NCI-H510A (cell line): ENCODE data around the gene ARHGAP8.
A peak's percentile ranks its signal among the peaks of the same experiment; 100 is the strongest.

Source experiments
- DNase-seq: peaks from one replicate; lab custom pipeline; 2025; lab: John Stamatoyannopoulos, UW

ARHGAP8 gene

GRCh38 chr22:44861245-44861644 is 108.9 kb downstream of the ARHGAP8 start:
- DNase-seq, result no peak

DNA sequence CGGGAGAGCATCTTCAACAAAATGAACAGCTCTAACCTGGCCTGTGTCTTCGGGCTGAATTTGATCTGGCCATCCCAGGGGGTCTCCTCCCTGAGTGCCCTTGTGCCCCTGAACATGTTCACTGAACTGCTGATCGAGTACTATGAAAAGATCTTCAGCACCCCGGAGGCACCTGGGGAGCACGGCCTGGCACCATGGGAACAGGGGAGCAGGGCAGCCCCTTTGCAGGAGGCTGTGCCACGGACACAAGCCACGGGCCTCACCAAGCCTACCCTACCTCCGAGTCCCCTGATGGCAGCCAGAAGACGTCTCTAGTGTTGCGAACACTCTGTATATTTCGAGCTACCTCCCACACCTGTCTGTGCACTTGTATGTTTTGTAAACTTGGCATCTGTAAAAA is 109.9 kb downstream of the ARHGAP8 start:
- no peak for DNase-seq

GRCh38 chr22:44862981-44863860 is 110.8 kb downstream of the ARHGAP8 start:
- DNase-seq, result no peak

GRCh38 chr22:44865193-44866057 is 113.0 kb downstream of the ARHGAP8 start:
- no peak for DNase-seq

- no peak for DNase-seq
Observed at GRCh38 chr22:44869196-44869595, 116.8 kb downstream of the ARHGAP8 start.

DNA sequence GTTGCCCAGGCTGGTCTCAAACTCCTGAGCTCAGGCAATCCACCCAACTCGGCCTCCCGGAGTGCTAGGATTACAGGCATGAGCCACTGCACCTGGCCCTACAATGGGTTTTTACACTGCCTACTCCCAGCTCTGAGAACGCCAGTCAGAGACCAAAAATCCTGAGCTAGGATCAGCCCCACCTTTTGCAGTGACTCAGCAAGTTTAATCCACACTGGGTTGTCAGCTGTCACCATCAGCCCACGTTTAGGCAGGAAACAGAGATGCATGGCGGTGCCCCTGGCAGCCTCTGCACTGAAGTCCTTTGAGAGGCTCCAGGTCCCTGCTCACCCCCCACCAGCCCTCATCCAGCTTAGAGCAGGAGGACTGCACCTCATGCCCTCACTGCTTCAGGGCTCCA is 117.6 kb downstream of the ARHGAP8 start:
- DNase-seq, result peak; percentile 14

- DNase-seq, result no peak
Observed at GRCh38 chr22:44871782-44872181, 119.4 kb downstream of the ARHGAP8 start.

DNA sequence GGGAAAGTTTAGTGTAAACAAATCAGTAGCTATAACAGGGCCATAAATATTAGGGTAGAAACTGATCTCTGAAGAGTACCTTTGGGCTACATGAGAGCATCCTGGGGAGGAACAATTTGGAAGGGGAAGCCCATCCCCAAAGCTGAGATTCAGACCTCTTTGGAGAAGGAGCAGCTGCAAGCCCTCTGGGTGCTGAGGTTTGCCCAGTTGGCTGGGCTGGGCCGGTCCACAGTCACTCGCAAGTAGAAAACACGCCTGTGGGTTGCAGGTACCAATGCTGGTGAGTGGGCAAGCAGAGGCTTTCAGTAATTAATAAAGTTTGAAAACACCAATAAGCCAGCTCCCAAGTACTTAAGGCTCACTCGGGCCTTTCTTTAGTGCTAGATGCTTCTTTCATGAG is 124.5 kb downstream of the ARHGAP8 start:
- no peak for DNase-seq

- DNase-seq, result no peak
Observed at GRCh38 chr22:44878483-44879300, 126.3 kb downstream of the ARHGAP8 start.

DNA sequence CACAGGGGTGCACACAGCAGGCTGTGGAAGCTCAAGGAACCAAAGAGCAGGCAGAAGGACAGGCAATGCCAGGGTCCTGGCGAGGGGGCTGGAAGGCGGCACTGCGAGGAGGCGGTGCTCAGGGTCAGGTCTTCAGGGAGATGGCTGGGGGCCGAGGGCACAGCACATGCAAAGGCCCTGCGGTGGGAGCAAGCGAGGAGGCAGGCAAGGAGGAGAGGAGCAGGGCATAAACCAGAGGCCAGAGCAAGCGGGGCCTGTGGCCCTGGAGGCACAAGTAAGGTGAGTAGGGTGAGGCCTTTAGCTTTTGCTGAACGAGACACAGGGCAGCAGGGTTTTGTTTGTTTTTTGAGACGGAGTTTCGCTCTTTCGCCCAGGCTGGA is 126.9 kb downstream of the ARHGAP8 start:
- no peak for DNase-seq

DNA sequence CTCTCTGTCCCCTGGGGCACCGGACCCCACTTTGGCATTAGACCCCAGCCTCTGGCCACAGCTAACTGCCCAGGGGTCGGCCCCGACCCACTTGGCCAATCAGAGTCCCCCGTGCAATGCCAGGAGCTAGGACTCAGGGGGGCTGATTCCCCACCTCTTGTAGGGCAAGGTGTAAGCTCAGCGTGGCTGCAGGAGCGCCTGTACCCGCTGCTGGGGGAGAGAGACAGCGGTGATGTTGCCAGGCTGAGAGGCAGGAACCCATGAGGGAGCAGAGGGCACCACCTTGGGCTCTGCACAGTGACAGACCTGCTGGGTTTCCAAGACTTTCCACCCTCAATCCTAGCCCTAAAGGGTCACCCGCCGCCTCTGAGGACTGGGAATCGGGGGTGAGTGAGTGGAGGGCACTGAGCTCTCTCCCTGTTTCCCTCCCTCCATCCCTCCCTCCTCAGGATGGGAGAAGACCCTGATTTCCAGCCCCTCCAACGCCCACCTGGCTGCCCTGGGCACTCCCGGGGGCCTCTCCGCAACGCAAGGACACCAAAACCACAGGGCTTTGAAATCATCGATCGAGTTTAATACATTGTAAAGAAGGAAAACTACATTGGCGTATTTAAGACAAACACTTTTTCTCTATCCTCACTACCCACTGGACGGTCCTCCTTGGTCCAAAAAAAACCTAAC is 128.4 kb downstream of the ARHGAP8 start:
- no peak for DNase-seq

DNA sequence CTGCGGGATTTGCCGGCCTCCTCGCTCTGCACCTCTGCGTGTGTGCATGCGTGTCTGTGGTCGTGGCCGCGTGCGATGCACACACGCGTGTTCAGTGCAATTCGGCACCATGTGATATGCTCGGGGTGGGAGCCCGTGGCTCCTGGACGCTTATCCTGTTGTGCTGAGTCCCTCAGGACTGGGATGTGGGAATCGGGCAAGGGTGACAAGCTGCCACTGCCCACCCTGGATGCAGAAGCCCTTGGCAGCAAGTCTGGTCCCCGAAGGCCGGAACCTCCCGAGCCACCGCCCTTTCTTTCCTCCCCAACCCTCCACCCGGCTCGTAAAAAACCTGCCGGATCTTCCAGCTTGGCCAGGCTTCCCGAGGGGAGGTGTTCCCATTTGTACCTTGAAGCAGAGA is 129.2 kb downstream of the ARHGAP8 start:
- no peak for DNase-seq

- no peak for DNase-seq
Observed at GRCh38 chr22:44882226-44882905, 130.0 kb downstream of the ARHGAP8 start.

DNA sequence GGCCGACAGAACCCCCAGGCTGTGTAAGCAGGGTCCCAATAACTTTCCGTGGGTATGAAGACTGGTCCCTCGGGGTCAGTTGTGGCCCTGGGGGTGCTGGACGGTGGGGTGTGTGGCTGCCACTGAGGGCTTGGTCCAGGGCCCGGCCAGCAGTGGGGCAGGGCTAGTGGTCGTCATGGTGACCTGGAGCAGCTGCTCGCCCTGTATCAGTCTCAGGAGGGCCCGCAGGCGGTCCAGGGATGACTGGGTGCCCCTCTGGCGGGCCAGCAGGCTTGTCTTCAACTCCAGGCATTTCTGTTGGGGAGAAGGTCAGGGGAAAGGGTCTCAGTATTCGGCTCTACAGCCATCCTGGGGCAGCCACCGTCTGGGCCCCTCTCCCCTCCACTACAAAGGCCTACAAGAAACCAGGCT is 130.6 kb downstream of the ARHGAP8 start:
- no peak for DNase-seq

GRCh38 chr22:44884562-44884961 is 132.2 kb downstream of the ARHGAP8 start:
- no peak for DNase-seq

- peak; percentile 71 for DNase-seq
Observed at GRCh38 chr22:44884968-44885805, 132.8 kb downstream of the ARHGAP8 start.

- no peak for DNase-seq
Observed at GRCh38 chr22:44885806-44886360, 133.5 kb downstream of the ARHGAP8 start.

DNA sequence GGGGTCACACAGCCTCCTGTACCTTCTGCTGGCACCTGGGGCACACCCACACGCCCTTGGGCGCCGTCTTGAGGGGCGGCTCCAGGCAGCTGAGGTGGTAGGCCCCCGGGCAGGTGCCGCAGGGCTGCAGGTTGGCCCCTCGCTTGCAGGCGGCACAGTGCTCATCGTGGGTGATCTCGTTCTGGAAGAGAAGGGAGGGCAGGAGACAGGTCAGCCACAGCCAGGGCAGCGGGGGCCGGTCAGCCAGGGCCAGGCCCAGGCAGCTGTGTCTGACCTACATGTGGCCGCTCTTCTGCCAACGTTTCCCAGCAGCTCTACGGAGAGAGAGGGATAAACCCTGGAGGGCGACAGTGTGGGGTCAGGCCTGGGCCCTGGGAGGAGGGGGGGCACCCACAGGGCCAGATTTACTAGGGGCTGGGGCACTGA is 135.6 kb downstream of the ARHGAP8 start:
- DNase-seq, result no peak

- DNase-seq, result no peak
Observed at GRCh38 chr22:44888491-44889254, 136.3 kb downstream of the ARHGAP8 start.
